GM19452 (cell line): ENCODE data around the gene NEK8.
"Not testable (repeated sequence)": the region's sequence is repeated elsewhere in the genome, so short reads cannot be mapped to it uniquely, and the experiment has no call there.

Experiments
- ATAC-seq: cut with Tn5 transposase; IDR thresholded peaks from one replicate; pipeline ENCODE4 v1.9.1; 2021; ENCODE audit not compliant: unreplicated experiment

Gene NEK8

DNA sequence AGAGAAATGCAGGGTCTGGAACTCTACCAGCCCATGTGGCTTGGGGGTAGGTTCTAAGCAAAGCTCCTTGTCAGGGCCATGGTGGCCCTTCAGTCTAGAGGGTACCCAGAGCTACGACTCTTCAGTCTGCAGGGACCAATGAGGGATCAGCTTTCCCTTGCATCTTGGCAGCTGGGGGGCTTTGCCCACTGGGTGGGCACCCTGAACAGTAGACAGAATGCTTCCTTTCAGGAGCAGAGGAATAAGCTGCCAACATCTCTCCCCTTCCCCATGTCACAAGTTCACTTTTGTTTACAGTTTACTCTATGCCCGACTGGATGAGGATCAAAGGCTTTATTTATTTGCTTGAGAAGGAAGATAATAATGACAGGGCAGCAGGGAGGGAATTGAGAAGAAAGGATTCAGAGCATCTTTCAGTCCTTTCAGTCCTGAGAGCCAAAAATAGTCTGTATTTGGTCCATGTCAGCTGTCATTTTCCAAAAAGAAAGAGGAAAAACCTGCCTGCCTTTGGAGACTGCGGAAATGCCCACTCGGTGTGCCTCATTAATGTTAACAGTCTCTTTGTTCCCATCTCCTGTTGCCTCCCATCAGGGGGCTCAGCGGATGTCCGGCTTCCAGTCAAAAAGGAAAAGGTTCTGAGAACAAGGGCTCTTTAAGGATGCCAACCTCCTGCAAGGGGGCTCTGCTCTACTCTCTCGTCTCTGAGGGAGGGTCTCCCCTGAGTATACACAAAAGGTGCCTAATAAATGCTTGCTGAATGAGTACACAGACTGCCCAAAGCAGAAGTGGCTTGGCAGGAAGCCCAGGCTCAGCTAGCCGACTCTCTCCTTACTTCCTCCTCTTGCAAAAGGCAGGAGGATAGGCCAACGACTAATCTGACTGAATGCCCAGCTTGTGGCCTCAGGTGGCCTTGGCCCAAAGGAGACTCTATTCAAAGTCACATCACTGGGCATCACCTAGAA lies 32.3 kb downstream of the NEK8 start:
- ATAC-seq = no peak

DNA sequence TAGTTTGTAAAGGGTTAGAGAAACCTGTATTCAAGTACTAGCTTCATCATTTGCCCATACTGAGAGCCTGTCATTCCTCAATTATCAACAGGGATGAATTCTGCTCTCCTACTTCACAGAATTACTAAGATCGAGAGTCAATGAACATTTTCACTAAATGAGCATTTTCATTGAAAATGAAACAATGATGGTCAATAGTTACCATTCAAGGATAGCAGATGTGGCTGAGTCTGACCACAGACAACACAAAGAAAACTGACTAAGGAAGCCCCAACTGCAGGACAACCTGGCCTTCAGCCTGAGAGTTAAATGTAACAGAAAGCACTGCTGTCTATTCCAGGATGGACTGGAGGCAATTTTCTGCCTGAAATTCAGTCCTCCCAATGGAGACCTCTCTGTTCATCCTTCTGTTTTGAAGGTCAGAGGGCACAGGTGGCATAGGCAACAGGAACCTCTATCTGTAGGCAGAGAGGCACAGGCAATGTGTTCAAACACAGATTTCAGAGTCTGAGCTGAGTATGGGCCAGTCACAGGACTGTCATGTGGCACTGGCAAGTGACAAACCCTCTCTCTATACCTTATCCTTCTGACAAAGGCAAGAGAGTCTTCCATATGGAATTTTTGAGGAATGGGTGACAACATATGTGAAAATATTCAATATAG lies 34.7 kb downstream of the NEK8 start:
- no peak for ATAC-seq

- no peak for ATAC-seq
Measured at GRCh38 chr17:28763804-28764266, 35.2 kb downstream of the NEK8 start.

DNA sequence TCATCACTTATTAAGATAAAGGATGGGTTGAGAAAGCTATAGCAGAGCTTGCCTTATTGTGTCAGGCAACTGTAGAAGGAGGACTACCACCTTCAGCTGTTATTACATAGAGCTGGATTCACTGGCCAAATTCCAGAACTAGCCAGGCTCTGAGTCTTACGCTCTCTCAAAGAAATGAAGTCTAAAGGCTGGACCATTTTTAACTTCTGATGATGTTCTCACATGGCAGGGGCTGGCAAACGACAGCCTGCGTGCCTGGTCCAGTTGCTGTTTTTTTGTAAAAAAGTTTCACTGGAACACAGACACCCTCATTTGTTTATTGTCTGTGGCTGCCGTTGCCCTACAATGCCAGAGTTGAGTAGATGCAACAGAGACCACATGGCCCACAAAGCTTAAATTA lies 36.5 kb downstream of the NEK8 start:
- no peak for ATAC-seq

GRCh38 chr17:28773736-28774135 lies 45.1 kb downstream of the NEK8 start:
- ATAC-seq = no peak

GRCh38 chr17:28774206-28774605 lies 45.6 kb downstream of the NEK8 start:
- ATAC-seq = no peak

DNA sequence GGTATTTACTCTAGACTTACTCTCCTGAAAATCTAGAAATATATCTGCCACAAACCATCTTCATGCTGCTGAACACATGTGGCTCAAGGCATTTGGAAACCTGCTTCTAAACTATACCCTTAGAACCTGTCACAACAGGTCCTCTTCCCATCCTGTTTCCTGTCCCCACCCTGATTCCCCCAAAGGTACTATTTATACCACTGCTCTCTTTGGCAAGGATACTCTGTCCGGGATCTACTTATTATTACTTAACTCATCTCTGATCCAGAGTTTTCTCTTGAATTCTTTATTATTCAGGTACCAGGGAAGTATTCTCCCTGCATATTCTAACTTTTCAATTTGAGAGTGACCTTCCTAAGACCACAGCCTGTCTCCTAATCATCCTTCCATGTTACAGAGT lies 48.6 kb downstream of the NEK8 start:
- ATAC-seq = no peak

- not testable (repeated sequence) for ATAC-seq
Measured at GRCh38 chr17:28779601-28780000, 51.0 kb downstream of the NEK8 start.

DNA sequence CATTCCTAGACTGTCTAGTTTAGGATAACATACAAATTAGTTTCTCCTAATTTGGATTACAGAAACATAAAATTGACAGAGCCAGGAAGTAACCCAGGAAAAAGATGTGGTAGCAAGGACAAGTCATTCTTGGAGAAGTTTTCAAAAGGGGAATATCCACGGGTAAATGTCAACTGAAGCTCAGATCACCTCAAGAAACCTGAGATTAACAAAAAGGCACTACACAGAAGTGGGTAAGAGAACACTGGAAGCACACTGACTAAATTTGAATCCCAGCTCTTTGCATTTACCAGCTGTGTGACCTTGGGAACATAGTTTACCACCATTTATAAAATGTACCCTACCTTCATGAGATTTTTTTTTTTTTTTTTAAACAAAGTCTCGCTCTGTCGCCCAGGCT lies 54.6 kb downstream of the NEK8 start:
- ATAC-seq = no peak

GRCh38 chr17:28788100-28788499 lies 59.5 kb downstream of the NEK8 start:
- ATAC-seq = no peak
